LHCN-M2 (cell line): Measurements from ENCODE around the gene SRC. TPM values are rescaled to one million over a fixed set of nuclear protein-coding genes. Genes with fewer than 3 reads are reported as not detected.
A peak's percentile ranks its signal among the peaks of the same experiment; 100 is the strongest.

Experiments
- DNase-seq: peaks from one replicate; pipeline ENCODE4 v3.0.0-alpha.2; 2012; ENCODE audit warnings: low read depth
- polyA plus RNA-seq: library from polyadenylated mRNA; unstranded; fragments of >200 nt; gene quantifications from one replicate; pipeline ENCODE4 v1.2.1, GENCODE V29; 2012; ENCODE audit warnings: missing spikeins
- total RNA-seq: library from RNA; depleted of rRNA; stranded (reverse); fragments of >200 nt; gene quantifications from 2 replicates; pipeline ENCODE4 v1.2.3, GENCODE V29; 2014; rRNA removed

SRC gene
- 7.5 and 7.8 TPM in 2 replicates for total RNA-seq
- polyA plus RNA-seq, result 9.5 TPM

- DNase-seq, result peak; percentile 36
These were observed at the start of gene SRC for GRCh38 chr20:37345339-37346235. TSS of gene SRC (plus strand) at chr20:37346140. CDS start at chr20:37384154, 38,014 bp downstream.

- DNase-seq, result no peak
These were observed 49.6 kb upstream of the SRC start for GRCh38 chr20:37296371-37296770.

GRCh38 chr20:37297066-37297736, 48.7 kb upstream of the SRC start:
- DNase-seq, result no peak

GRCh38 chr20:37298190-37298939, 47.6 kb upstream of the SRC start:
- peak; percentile 72 for DNase-seq

GRCh38 chr20:37299718-37300528, 46.0 kb upstream of the SRC start:
- no peak for DNase-seq

GRCh38 chr20:37301120-37301519, 44.8 kb upstream of the SRC start:
- DNase-seq, result no peak

- DNase-seq, result no peak
These were observed 44.4 kb upstream of the SRC start for GRCh38 chr20:37301558-37301957.

GRCh38 chr20:37302981-37303380, 43.0 kb upstream of the SRC start:
- no peak for DNase-seq

- no peak for DNase-seq
These were observed 42.3 kb upstream of the SRC start for GRCh38 chr20:37303637-37304036.

GRCh38 chr20:37305079-37305478, 40.9 kb upstream of the SRC start:
- DNase-seq, result no peak

- DNase-seq, result no peak
These were observed 40.1 kb upstream of the SRC start for GRCh38 chr20:37305839-37306238.

- DNase-seq, result no peak
These were observed 37.6 kb upstream of the SRC start for GRCh38 chr20:37308086-37309050.

GRCh38 chr20:37309290-37309689, 36.6 kb upstream of the SRC start:
- DNase-seq, result no peak

GRCh38 chr20:37309936-37310590, 35.9 kb upstream of the SRC start:
- DNase-seq, result no peak

- DNase-seq, result no peak
These were observed 35.0 kb upstream of the SRC start for GRCh38 chr20:37310951-37311350.

GRCh38 chr20:37311710-37312355, 34.1 kb upstream of the SRC start:
- no peak for DNase-seq

GRCh38 chr20:37313546-37314091, 32.3 kb upstream of the SRC start:
- DNase-seq, result no peak

- no peak for DNase-seq
These were observed 31.8 kb upstream of the SRC start for GRCh38 chr20:37314099-37314498.

GRCh38 chr20:37314617-37315016, 31.3 kb upstream of the SRC start:
- DNase-seq, result no peak
